HG03095 (cell line): Measurements from ENCODE around the gene NUP205.
"Not testable (repeated sequence)": the region's sequence is repeated elsewhere in the genome, so short reads cannot be mapped to it uniquely, and the experiment has no call there.

Source experiments
- ATAC-seq: cut with Tn5 transposase; IDR thresholded peaks from one replicate; pipeline ENCODE4 v1.9.1; 2021; ENCODE audit warnings: moderate library complexity; ENCODE audit not compliant: unreplicated experiment

NUP205 gene

GRCh38 chr7:135664046-135664589 is 106.4 kb downstream of the NUP205 start:
- no peak for ATAC-seq

DNA sequence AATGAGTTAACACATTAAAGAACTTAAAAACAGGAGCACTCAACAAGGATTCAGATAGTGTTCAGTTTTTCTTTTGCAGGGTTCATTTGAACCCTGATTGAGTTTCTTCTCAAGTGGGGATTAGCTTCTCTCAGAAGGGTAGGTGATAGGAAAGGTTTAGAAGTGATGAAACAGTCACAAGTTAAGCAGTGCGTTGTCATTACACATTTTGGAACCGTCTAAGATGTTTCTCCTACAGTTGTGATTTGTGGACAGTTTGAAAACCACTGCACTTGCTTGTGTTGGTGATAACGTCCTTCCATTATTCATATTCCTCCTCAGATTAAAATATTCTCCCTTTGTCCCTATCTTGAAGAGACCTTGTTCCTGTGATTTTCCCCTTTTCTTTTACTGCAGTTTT is 107.3 kb downstream of the NUP205 start:
- ATAC-seq, result no peak

DNA sequence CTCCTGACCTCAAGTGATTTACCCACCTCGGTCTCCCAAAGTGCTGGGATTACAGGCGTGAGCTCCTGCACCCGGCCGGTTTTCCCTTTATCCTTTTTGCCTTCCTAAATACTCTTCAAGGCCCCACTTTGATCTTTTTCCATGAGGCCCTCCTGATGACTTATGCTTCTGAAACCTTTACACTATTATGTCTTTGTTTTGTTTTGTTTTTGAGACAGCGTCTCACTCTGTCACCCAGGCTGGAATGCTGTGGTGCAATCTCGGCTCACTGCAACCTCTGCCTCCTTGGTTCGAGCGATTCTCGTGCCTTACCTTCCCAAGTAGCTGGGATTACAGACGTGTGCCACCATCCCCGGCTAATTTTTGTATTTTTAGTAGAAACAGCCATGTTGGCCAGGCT is 108.4 kb downstream of the NUP205 start:
- no peak for ATAC-seq

DNA sequence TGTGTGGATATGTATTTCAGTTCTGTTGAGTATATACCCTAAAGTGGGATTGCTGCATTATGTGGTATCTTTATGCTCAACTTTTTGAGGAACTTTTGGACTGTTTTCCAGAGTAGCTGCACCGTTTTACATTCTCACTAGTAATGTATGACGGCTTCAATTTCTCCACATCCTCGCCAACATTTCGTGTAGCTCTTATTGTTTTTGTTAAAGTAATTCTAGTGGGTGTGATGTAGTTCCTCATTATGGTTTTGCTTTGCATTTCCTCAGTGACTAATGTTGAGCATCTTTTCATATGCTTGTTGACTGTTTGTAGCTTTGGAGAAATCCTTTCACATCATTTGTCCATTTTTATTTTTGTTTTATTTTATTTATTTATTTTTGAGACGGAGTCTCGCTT is 109.1 kb downstream of the NUP205 start:
- no peak for ATAC-seq

DNA sequence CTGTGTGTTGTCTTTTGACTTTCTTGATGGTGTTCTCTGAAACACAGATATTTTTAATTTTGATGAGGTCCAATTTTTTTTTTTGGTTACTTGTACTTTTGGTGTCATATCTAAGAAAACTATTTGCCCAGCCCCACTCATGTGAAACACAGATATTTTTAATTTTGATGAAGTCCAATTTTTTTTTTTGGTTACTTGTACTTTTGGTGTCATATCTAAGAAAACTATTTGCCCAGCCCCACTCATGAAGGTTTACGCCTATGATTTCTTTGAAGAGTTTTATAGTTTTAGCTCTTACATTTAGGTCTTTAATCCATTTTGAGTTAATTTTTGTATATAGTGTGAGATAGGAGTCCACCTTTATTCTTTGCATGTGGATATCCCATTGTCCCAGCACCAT is 109.9 kb downstream of the NUP205 start:
- not testable (repeated sequence) for ATAC-seq

GRCh38 chr7:135668852-135669395 is 111.2 kb downstream of the NUP205 start:
- ATAC-seq, result not testable (repeated sequence)

- ATAC-seq, result no peak
Measured at GRCh38 chr7:135669774-135670173, 112.1 kb downstream of the NUP205 start.

- no peak for ATAC-seq
Measured at GRCh38 chr7:135670179-135670578, 112.5 kb downstream of the NUP205 start.

DNA sequence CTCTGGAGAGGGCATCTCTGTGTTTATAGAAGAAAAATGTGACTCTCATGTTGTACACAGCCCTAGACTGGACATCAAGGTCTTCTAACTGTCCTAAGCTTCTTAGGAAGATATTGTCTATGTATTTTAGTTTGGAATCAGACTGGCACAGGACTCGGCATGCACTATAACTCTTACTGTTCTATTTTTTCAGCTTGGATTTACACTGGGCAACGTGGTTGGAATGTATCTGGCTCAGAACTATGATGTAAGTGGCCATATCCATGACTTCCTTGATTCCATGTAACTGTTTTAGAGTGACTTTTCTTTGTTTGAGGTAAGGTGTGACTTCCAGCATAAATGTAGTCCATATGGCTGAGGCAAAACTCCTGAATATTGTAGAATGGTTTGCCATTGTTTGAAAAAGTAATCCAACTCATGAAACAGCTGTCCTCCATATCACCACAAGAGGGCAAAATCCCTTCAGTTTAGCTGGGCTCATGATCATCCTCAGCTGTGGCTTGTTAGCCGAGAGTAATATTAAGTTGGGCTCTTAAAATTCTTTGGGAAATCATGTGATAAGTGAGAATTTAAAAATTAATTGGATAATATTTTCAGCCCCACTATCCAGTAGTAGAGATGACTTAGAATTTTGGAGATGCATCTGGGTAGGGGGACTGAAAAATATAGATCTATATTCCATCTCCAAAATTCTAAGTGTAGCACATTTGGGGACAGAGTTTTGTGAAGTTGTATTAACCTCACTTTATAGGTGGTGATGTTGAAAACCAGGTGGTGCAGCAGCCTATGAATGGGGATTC is 115.0 kb downstream of the NUP205 start:
- ATAC-seq, result peak; percentile 67

DNA sequence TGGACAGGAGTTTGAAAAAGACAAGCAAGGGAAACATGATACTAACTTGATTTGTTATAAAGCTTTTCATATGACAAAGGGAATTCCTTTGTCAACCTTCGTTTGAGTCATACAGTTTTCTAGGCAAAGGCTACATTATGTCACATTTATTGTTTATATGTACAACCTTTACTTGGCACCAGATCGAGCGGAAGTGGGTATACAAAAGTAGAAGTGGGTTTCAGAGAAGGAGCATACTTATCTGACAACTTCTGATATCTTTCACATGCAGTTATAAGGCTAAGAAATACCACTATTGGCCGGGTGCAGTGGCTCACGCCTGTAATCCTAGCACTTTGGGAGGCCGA is 115.6 kb downstream of the NUP205 start:
- no peak for ATAC-seq

- ATAC-seq, result no peak
Measured at GRCh38 chr7:135678612-135679575, 121.2 kb downstream of the NUP205 start.

DNA sequence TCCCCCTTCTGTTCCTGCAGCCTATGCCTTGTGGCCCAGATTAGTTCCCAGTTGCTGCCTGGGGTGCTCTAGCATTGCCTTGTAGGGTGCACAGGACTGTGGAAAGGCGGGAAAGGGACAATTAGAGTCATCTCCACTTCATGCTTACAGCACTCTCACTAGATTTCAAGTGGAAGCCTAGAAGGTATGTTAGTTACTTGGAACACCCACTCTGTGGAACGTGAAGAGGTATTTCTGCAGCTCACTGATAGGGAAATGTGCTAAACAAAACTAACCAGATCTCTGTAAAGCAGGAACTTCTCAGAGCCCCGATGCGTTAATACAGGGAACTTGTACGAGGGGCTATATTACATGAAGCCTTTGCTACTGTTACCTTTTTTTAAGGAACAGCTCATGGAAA is 124.0 kb downstream of the NUP205 start:
- no peak for ATAC-seq

- no peak for ATAC-seq
Measured at GRCh38 chr7:135682191-135682590, 124.5 kb downstream of the NUP205 start.

DNA sequence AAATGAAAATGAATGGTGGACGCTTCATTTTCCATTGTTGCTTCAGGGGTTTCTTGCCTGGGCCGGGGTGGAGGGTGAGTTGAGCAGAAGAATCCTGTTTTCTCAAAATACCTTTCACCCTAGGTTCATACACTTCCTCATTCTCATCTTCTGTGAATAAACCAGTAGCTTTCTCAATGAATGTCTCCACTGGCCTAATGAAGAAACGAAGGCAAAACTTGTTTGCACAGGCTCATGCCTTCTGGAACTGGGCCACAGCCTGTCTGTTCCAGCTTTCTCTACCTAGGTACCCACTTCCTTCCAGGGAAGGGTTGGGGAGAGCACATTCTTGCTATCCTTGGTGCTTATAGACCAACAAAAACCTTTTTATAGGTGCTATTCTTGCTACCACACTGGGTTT is 125.9 kb downstream of the NUP205 start:
- ATAC-seq, result no peak

DNA sequence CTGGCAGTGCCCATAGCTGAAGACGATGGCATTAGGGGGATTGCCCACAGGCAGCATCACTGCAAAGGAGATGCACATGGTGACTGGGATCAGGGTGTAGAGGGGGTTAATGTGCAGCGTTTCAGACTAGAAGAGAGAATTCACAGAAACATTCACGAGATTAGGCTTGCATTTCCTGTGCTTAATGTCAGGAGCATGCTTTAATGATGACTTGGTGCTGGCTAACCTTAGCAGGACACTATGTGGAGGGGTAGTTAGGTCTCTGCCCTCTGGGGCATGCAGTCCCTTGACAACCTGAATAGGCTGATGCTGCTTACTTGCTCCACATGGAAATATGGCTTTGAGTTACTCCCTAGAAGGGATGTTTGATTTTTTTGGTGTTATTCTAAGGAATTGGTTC is 126.4 kb downstream of the NUP205 start:
- ATAC-seq, result no peak

GRCh38 chr7:135684699-135685098 is 127.0 kb downstream of the NUP205 start:
- no peak for ATAC-seq

DNA sequence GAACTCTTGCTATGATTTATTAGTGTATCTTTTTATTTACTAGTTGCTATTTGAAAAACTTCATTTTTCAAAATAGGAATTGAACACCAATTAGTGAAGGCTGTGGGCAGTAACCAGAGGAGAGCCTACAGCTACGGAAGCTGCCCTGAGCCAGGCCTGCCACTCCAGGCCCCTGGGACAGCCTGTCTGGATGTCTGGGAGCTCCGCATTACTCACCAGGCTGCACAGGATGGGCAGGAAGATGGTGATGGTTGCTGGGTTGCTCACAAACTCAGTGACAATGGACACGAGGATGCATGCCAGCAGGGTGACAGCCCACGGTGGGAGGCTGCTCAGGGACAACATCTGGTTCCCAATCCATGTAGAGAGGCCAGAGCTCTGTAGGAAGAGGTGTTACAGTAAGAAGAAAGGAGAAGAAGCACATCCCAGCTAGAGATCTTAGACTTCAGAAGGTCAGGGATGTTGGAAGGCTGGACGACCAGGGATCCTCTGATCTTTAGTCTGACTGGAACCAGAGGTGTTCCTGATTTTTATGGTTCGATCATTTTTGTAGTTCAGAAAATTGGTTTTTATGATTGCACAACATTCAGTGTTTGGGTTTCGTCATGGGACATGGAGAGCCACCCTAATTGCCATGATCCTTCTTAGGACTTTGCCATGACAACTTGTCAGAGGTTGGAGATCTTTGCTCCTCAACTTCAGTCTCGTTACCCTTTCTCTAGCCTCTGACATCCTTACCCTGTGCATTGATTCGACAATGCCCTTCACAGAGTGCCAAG is 127.8 kb downstream of the NUP205 start:
- no peak for ATAC-seq

DNA sequence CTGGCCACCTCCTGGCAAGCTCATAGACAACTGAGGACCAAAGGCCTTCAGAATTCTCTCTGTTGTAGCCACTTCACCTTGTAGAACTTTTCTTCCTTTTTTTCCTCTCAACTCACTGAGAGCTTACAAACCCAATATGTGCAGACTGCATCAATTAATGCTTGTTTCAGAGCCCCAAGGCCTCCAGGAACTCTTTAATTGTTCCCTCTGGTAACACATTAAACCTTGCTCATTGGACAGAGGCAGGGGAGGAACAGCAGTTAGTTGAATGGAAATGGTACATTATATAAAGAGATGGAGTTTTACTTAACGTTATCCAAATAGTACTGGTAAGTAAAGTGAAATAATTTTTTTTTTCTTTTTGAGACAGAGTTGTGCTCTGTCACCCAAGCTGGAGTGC is 129.7 kb downstream of the NUP205 start:
- ATAC-seq, result no peak

DNA sequence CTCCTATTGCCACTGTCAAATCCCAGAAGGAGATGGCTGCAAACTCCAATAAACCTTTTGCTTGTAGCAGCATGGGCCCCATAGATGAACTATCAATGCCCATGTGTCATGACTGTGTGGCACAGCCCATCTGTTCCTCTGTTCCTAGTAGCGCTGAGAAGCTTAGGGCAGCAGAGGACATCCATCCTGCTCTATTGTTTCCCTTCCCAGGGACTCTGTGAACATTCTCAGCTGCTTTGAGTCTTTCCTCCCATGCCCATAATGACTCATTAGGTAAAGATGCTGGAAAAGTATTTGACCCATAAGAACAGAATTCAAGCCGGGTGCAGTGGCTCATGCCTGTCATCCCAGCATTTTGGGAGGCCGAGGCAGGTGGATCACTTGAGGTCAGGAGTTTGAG is 132.8 kb downstream of the NUP205 start:
- no peak for ATAC-seq

- ATAC-seq, result no peak
Measured at GRCh38 chr7:135692055-135692454, 134.3 kb downstream of the NUP205 start.

GRCh38 chr7:135692606-135693005 is 134.9 kb downstream of the NUP205 start:
- ATAC-seq, result not testable (repeated sequence)
